Activated CD4-positive, alpha-beta memory T cell treated with anti-CD3 and anti-CD28 coated beads, Interleukin-2, amount 10 ng/mL, durations not matched to agents 7 days and 5 days (primary cell): Measurements from ENCODE around the gene SKAP1. TPM values are rescaled to one million over a fixed set of nuclear protein-coding genes. Genes with fewer than 3 reads are reported as not detected.

Experiments used
- CTCF ChIA-PET: fragments of 350-600 bp; sonication (Branson Sonifier 250); formaldehyde crosslinking; loops from one replicate; lab custom pipeline; 2021; ENCODE audit warnings: antibody characterized with exemption, inconsistent platforms; lab: Charles Lee
- POLR2A ChIA-PET: fragments of 350-600 bp; sonication (Branson Sonifier 250); formaldehyde crosslinking; loops from one replicate; lab custom pipeline; 2021; ENCODE audit warnings: antibody characterized with exemption; lab: Charles Lee
- DNase-seq: peaks from one replicate; pipeline ENCODE4 v3.0.0-alpha.2; 2020
- H3K27ac Mint-ChIP-seq: one replicate; pipeline ENCODE4 v1.8.0; 2021; ENCODE audit warnings: mild to moderate bottlenecking, mixed read lengths
- H3K27me3 Mint-ChIP-seq: one replicate; pipeline ENCODE4 v1.8.0; 2021; ENCODE audit warnings: mixed read lengths
- H3K36me3 Mint-ChIP-seq: one replicate; pipeline ENCODE4 v1.8.0; 2021; ENCODE audit warnings: low read depth, mixed read lengths
- H3K4me1 Mint-ChIP-seq: one replicate; pipeline ENCODE4 v1.8.0; 2021; ENCODE audit warnings: mixed read lengths
- H3K4me3 Mint-ChIP-seq: one replicate; pipeline ENCODE4 v1.8.0; 2021; ENCODE audit warnings: mild to moderate bottlenecking, mixed read lengths
- H3K9me3 Mint-ChIP-seq: one replicate; pipeline ENCODE4 v1.8.0; 2021; ENCODE audit warnings: mixed read lengths
- total RNA-seq, 2 experiments: library from RNA; stranded (reverse); gene quantifications; one replicate each; pipeline ENCODE4 v1.2.3, GENCODE V29; 2021

Gene SKAP1
- total RNA-seq, 2 experiments from 2014 or later, result 132 to 133 TPM

- no peaks in the 10 kb centered on the region for H3K27me3 Mint-ChIP-seq
- peaks cover 59% of the 10 kb centered on the region for H3K36me3 Mint-ChIP-seq
- H3K4me3 Mint-ChIP-seq, result no peak overlapping the region
- H3K27ac Mint-ChIP-seq, result no peak overlapping the region
- H3K9me3 Mint-ChIP-seq, result no peaks in the 10 kb centered on the region
- H3K4me1 Mint-ChIP-seq, result peaks cover 4% of the 10 kb centered on the region
- DNase-seq, result no peak
- POLR2A ChIA-PET, result interaction anchor here (1.2 to 2.0 kb wide), 3 partner anchors 10 to 97 kb away, joined by 3 to 8 read pairs (median 5); partner anchors contain the start of gene SNX11
- CTCF ChIA-PET, result interaction anchor here (1.1 to 2.7 kb wide), 7 partner anchors 9 to 514 kb away, joined by 3 to 12 read pairs (median 5); no protein-coding TSS in a partner anchor
Observed at GRCh38 chr17:48123111-48123510, 306.9 kb downstream of the SKAP1 start.

GRCh38 chr17:48122665-48123045, 307.4 kb downstream of the SKAP1 start:
- Mint-ChIP-seq H3K36me3 (peaks cover 64% of the 10 kb centered on the region), H3K9me3 (no peaks in the 10 kb centered on the region), H3K27ac (no peak overlapping the region), H3K27me3 (no peaks in the 10 kb centered on the region), H3K4me3 (no peak overlapping the region), H3K4me1 (peaks cover 4% of the 10 kb centered on the region)
- POLR2A ChIA-PET, result no interaction called here
- DNase-seq, result no peak
- CTCF ChIA-PET, result interaction anchor here (1.3 to 2.7 kb wide), 5 partner anchors 10 to 514 kb away, joined by 4 to 12 read pairs (median 5); no protein-coding TSS in a partner anchor

DNA sequence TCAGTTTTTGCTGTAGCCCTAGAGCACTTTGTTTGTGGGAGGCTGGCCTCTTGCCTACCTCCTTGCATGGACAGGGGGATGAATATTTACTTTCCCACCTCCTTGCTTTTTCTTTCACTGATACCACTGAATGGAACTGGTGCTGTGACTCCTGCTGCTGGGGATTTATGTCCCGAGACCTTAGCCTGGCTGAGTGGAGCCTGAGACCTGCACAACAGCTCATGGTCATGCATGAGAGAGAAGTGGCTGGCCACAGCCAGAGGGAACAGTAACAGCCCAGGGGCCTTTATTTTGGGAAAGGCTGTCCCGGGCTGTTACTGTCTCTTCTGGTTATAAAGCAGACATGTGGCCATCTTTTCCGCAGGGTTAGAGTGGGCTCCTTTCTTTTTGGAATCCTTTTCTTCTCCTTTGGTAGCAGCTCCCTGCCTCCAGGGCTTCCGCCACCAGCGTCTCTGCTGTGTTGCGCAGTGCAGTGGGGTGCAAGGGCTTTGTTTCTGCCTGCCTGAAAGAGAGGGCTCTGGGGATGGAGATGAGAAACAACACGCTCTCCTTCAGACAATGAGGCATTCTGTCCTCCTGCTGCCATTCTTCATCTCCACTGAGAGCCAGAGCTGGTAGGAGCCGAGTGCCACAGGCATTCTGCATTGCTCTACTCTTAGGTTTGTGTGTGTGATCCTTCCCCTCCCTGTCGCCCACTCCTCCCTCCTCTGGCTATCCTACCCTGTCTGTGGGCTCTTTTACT, 307.9 kb downstream of the SKAP1 start:
- ChIA-PET POLR2A (interaction anchor here (1.0 to 1.1 kb wide), 2 partner anchors 9 to 14 kb away, joined by 3 to 4 read pairs; partner anchors contain the start of gene SNX11), CTCF (interaction anchor here (2.2 kb wide), 1 partner anchor 42 kb away, joined by 12 read pairs; no protein-coding TSS in a partner anchor)
- Mint-ChIP-seq H3K27me3 (no peaks in the 10 kb centered on the region), H3K9me3 (no peaks in the 10 kb centered on the region), H3K27ac (no peak overlapping the region), H3K36me3 (peaks cover 61% of the 10 kb centered on the region), H3K4me3 (no peak overlapping the region), H3K4me1 (peaks cover 4% of the 10 kb centered on the region)
- DNase-seq, result no peak

DNA sequence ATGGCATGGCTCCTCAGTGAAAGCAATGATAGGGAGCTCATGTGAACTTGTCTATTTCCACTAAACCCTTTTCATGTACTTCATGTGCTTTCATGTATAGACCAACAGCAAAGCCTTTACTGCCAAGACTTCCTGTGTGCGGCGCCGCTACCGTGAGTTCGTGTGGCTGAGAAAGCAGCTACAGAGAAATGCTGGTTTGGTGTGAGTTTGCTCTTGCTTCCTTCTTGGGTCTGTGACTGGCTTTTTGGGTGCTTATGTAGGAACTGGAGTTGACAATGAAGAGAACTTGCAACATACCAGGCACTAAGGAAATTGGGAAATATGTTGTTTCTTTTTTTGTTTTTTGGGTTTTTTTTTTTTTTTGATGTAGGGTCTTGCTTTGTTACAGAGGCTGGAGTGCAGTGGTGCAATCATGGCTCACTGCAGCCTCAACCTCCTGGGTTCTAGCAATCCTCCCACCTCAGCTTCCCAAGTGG, 316.8 kb downstream of the SKAP1 start:
- peak; percentile 69 for DNase-seq
- H3K27ac Mint-ChIP-seq, result peak overlapping the region; percentile 85
- no peaks in the 10 kb centered on the region for H3K27me3 Mint-ChIP-seq
- H3K9me3 Mint-ChIP-seq, result no peaks in the 10 kb centered on the region
- H3K36me3 Mint-ChIP-seq, result peaks cover 29% of the 10 kb centered on the region
- CTCF ChIA-PET, result interaction anchor here (0.6 to 4.7 kb wide), 11 partner anchors 11 to 1318 kb away, joined by 3 to 29 read pairs (median 5); no protein-coding TSS in a partner anchor
- H3K4me3 Mint-ChIP-seq, result no peak overlapping the region
- H3K4me1 Mint-ChIP-seq, result peaks cover 46% of the 10 kb centered on the region
- POLR2A ChIA-PET, result interaction anchor here (0.7 to 1.8 kb wide), 8 partner anchors 8 to 67 kb away, joined by 3 to 7 read pairs (median 4); partner anchors contain the start of gene CBX1

- Mint-ChIP-seq H3K9me3 (no peaks in the 10 kb centered on the region), H3K4me3 (no peak overlapping the region), H3K36me3 (peaks cover 23% of the 10 kb centered on the region), H3K4me1 (peaks cover 56% of the 10 kb centered on the region), H3K27ac (peak overlapping the region; percentile 2), H3K27me3 (no peaks in the 10 kb centered on the region)
- CTCF ChIA-PET, result interaction anchor here (0.6 to 4.7 kb wide), 10 partner anchors 12 to 98 kb away, joined by 3 to 29 read pairs (median 6); no protein-coding TSS in a partner anchor
- no peak for DNase-seq
- POLR2A ChIA-PET, result interaction anchor here (0.6 to 1.8 kb wide), 5 partner anchors 11 to 142 kb away, joined by 3 to 6 read pairs (median 5); partner anchors contain the start of gene CBX1
Observed at GRCh38 chr17:48111937-48112241, 318.1 kb downstream of the SKAP1 start.

- Mint-ChIP-seq H3K27me3 (no peaks in the 10 kb centered on the region), H3K9me3 (no peaks in the 10 kb centered on the region), H3K36me3 (peaks cover 23% of the 10 kb centered on the region), H3K27ac (no peak overlapping the region), H3K4me3 (no peak overlapping the region), H3K4me1 (peaks cover 61% of the 10 kb centered on the region)
- ChIA-PET CTCF (interaction anchor here (0.6 to 1.5 kb wide), 3 partner anchors 37 to 186 kb away, joined by 3 to 4 read pairs (median 3); no protein-coding TSS in a partner anchor), POLR2A (no interaction called here)
- no peak for DNase-seq
Observed at GRCh38 chr17:48110761-48111160, 319.3 kb downstream of the SKAP1 start.

- H3K27ac Mint-ChIP-seq, result peak within 1 kb of the TSS; percentile 85
- ChIA-PET POLR2A (interaction anchor here (0.7 to 7.3 kb wide), 18 partner anchors 9 to 734 kb away, joined by 3 to 49 read pairs (median 4); partner anchors contain the start of genes NFE2L1 and SP2), CTCF (interaction anchor here (0.6 to 4.3 kb wide), 14 partner anchors 9 to 529 kb away, joined by 3 to 29 read pairs (median 4); partner anchors contain the start of gene CDK5RAP3)
- peak within 1 kb of the TSS; percentile 94 for H3K4me3 Mint-ChIP-seq
- peaks cover 25% of the 10 kb centered on the region for H3K36me3 Mint-ChIP-seq
- H3K27me3 Mint-ChIP-seq, result no peaks in the 10 kb centered on the region
- DNase-seq, result peak; percentile 93
- peaks cover 73% of the 10 kb centered on the region for H3K4me1 Mint-ChIP-seq
- peaks cover 8% of the 10 kb centered on the region for H3K9me3 Mint-ChIP-seq
Observed at GRCh38 chr17:48107137-48108055, 322.6 kb downstream of the SKAP1 start, which contains the start of gene SNX11. TSS of gene SNX11 (plus strand) at chr17:48107766. CDS start at chr17:48112044, 4,278 bp downstream.

- ChIA-PET CTCF (interaction anchor here (1.3 to 4.3 kb wide), 8 partner anchors 9 to 529 kb away, joined by 3 to 29 read pairs (median 8); partner anchors contain the start of gene CDK5RAP3), POLR2A (interaction anchor here (0.7 to 7.3 kb wide), 9 partner anchors 9 to 735 kb away, joined by 3 to 49 read pairs (median 5); partner anchors contain the start of genes NFE2L1 and SP2)
- Mint-ChIP-seq H3K4me3 (peak overlapping the region; percentile 94), H3K9me3 (peaks cover 8% of the 10 kb centered on the region), H3K27ac (peak overlapping the region; percentile 85), H3K4me1 (peaks cover 72% of the 10 kb centered on the region), H3K27me3 (no peaks in the 10 kb centered on the region), H3K36me3 (peaks cover 19% of the 10 kb centered on the region)
- DNase-seq, result no peak
Observed at GRCh38 chr17:48106802-48107136, 323.2 kb downstream of the SKAP1 start.

GRCh38 chr17:48104440-48104839, 325.6 kb downstream of the SKAP1 start:
- peaks cover 68% of the 10 kb centered on the region for H3K4me1 Mint-ChIP-seq
- H3K4me3 Mint-ChIP-seq, result no peak overlapping the region
- no peak for DNase-seq
- peaks cover 20% of the 10 kb centered on the region for H3K36me3 Mint-ChIP-seq
- H3K27me3 Mint-ChIP-seq, result no peaks in the 10 kb centered on the region
- H3K27ac Mint-ChIP-seq, result peak overlapping the region; percentile 2
- CTCF ChIA-PET, result no interaction called here
- POLR2A ChIA-PET, result interaction anchor here (7.3 kb wide), 1 partner anchor 56 kb away, joined by 49 read pairs; the partner anchor contains the start of gene NFE2L1
- peaks cover 8% of the 10 kb centered on the region for H3K9me3 Mint-ChIP-seq

- peaks cover 63% of the 10 kb centered on the region for H3K4me1 Mint-ChIP-seq
- DNase-seq, result peak; percentile 42
- peaks cover 20% of the 10 kb centered on the region for H3K36me3 Mint-ChIP-seq
- peak overlapping the region; percentile 69 for H3K27ac Mint-ChIP-seq
- H3K9me3 Mint-ChIP-seq, result peaks cover 8% of the 10 kb centered on the region
- H3K27me3 Mint-ChIP-seq, result no peaks in the 10 kb centered on the region
- H3K4me3 Mint-ChIP-seq, result no peak overlapping the region
- ChIA-PET POLR2A (interaction anchor here (0.5 to 7.3 kb wide), 6 partner anchors 28 to 162 kb away, joined by 3 to 49 read pairs (median 4); partner anchors contain the start of genes CDK5RAP3 and NFE2L1), CTCF (interaction anchor here (0.9 kb wide), 1 partner anchor 156 kb away, joined by 3 read pairs; no protein-coding TSS in a partner anchor)
Observed at GRCh38 chr17:48102798-48103715, 327.0 kb downstream of the SKAP1 start.
